Measurements from ENCODE around the gene MAGI3. TPM values are rescaled to one million over a fixed set of nuclear protein-coding genes. Genes with fewer than 3 reads are reported as not detected.

Gene MAGI3
- total RNA-seq, 1 experiment from 2014 or later: 27.6 TPM

DNA sequence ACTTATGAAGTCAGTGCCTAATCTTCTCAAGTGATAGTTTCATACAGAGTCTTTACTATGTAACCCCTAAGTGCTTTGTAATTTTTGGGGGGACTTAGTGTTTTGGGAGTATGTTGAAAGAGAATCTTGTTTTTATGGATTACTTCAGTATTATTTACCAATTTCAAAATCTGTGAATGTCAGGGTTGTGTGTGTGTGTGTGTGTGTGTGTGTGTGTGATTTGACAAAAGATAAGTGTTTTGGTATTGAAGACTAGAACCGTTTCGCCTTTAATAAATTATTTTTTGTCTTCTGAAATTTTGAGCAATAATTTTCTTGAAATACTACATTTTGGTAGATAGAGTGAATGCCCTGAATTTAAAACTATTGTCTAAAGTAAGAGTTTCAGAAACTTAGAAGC lies 5.8 kb downstream of the MAGI3 start:
- no peak overlapping the region for H3K4me3 ChIP-seq (ENCODE audit: low read depth, low read length)
- no peaks in the 10 kb centered on the region for H3K9me3 Mint-ChIP-seq (ENCODE audit: unreplicated experiment)
- intact Hi-C loops (cut with micrococcal nuclease; ENCODE audit: unreplicated experiment): no loop called here
- peaks cover 8% of the 10 kb centered on the region for H3K4me1 ChIP-seq
- no peak overlapping the region for H3K4me3 Mint-ChIP-seq (ENCODE audit: unreplicated experiment)
- TF ChIP-seq, protein P1, sequence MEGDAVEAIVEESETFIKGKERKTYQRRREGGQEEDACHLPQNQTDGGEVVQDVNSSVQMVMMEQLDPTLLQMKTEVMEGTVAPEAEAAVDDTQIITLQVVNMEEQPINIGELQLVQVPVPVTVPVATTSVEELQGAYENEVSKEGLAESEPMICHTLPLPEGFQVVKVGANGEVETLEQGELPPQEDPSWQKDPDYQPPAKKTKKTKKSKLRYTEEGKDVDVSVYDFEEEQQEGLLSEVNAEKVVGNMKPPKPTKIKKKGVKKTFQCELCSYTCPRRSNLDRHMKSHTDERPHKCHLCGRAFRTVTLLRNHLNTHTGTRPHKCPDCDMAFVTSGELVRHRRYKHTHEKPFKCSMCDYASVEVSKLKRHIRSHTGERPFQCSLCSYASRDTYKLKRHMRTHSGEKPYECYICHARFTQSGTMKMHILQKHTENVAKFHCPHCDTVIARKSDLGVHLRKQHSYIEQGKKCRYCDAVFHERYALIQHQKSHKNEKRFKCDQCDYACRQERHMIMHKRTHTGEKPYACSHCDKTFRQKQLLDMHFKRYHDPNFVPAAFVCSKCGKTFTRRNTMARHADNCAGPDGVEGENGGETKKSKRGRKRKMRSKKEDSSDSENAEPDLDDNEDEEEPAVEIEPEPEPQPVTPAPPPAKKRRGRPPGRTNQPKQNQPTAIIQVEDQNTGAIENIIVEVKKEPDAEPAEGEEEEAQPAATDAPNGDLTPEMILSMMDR (IDR thresholded peaks at IDR 0.05; ENCODE audit: insufficient read depth in 1 of 2, low read depth in 1 of 2, low read length in 1 of 2, severe bottlenecking in 1 of 2, unreplicated experiment in 1 of 2): no peak
- no peaks in the 10 kb centered on the region for H3K27me3 Mint-ChIP-seq (ENCODE audit: insufficient read depth, unreplicated experiment)
- H3K9me3 ChIP-seq: no peaks in the 10 kb centered on the region
- peaks cover 6% of the 10 kb centered on the region for H3K36me3 Mint-ChIP-seq (ENCODE audit: insufficient read depth, unreplicated experiment)
- POLR2A ChIA-PET: no interaction called here
- CTCF ChIA-PET: interaction anchor here (0.6 kb wide), 1 partner anchor 253 kb away, joined by 3 read pairs; no protein-coding TSS in a partner anchor
- H3K36me3 ChIP-seq (ENCODE audit: control insufficient read depth, insufficient read depth, low read length): no peaks in the 10 kb centered on the region
- no peak overlapping the region for H3K27ac Mint-ChIP-seq (ENCODE audit: unreplicated experiment)
- H3K4me1 Mint-ChIP-seq (ENCODE audit: low read depth, unreplicated experiment): no peaks in the 10 kb centered on the region
- no peak for DNase-seq
- BruUV-seq (replicated peaks): no TSS peak
- no peaks in the 10 kb centered on the region for H3K27me3 ChIP-seq (replicated peaks; ENCODE audit: control insufficient read depth, insufficient read depth, low read length)

DNA sequence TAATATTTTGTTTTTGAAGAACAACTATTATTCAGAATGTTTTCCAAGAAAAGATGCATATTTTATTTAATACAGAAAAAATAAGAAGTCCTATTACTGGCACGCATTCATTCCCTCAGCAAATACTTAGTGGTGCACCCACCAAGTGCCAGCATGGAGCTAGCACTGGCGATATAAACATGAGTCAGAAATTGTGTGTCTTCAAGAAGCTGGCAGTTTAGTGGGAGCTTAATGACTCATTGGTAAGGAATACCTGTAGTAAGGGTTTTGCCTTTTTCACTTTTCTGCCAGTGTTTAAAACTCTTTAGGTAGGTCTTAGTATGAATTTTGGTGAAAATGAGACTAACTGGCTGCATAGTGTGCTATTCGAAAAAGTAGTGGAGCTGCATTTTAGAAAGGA lies 6.3 kb downstream of the MAGI3 start:
- DNase-seq: no peak
- Mint-ChIP-seq H3K9me3 (ENCODE audit: unreplicated experiment) (no peaks in the 10 kb centered on the region), H3K27ac (ENCODE audit: unreplicated experiment) (no peak overlapping the region), H3K36me3 (ENCODE audit: insufficient read depth, unreplicated experiment) (peaks cover 6% of the 10 kb centered on the region), H3K4me3 (ENCODE audit: unreplicated experiment) (no peak overlapping the region), H3K4me1 (ENCODE audit: low read depth, unreplicated experiment) (no peaks in the 10 kb centered on the region), H3K27me3 (ENCODE audit: insufficient read depth, unreplicated experiment) (no peaks in the 10 kb centered on the region)
- Histone ChIP-seq H3K9me3 (no peaks in the 10 kb centered on the region), H3K4me1 (peaks cover 8% of the 10 kb centered on the region), H3K4me3 (ENCODE audit: low read depth, low read length) (no peak overlapping the region), H3K27me3 (replicated peaks; ENCODE audit: control insufficient read depth, insufficient read depth, low read length) (no peaks in the 10 kb centered on the region), H3K36me3 (ENCODE audit: control insufficient read depth, insufficient read depth, low read length) (no peaks in the 10 kb centered on the region)
- ChIA-PET POLR2A (no interaction called here), CTCF (interaction anchor here (0.6 kb wide), 1 partner anchor 253 kb away, joined by 3 read pairs; no protein-coding TSS in a partner anchor)
- intact Hi-C loops (cut with micrococcal nuclease; ENCODE audit: unreplicated experiment): no loop called here
- BruUV-seq (replicated peaks): no TSS peak
- TF ChIP-seq, protein P1 (IDR thresholded peaks at IDR 0.05; ENCODE audit: insufficient read depth in 1 of 2, low read depth in 1 of 2, low read length in 1 of 2, severe bottlenecking in 1 of 2, unreplicated experiment in 1 of 2): no peak

DNA sequence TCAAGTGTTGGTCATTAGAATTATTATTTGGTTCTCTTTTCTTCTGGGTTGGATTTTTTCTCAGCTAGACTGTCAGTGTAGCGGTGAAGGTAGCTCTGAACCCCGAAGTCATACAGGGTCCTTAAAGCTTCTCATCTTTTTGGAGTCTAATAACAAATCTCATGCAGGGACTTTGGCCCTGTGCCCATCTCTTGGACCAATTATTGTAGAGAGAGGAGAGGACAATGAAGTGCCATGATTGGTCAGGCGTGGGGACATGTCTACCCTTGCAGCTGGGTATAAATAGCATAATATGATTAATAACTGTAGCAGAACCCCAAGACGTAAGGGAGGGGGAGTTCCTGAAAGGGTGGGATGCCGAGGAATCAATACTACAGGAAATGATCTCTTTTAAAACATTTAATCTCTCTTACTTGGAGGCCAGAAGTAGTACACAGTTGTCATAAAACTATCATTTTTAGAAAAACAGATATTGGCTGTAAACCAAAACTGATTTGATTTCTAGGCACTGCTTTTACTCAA lies 8.8 kb downstream of the MAGI3 start:
- Histone ChIP-seq H3K36me3 (ENCODE audit: control insufficient read depth, insufficient read depth, low read length) (no peaks in the 10 kb centered on the region), H3K4me3 (ENCODE audit: low read depth, low read length) (no peak overlapping the region), H3K4me1 (peaks cover 7% of the 10 kb centered on the region), H3K9me3 (no peaks in the 10 kb centered on the region), H3K27me3 (replicated peaks; ENCODE audit: control insufficient read depth, insufficient read depth, low read length) (no peaks in the 10 kb centered on the region)
- BruUV-seq (replicated peaks): no TSS peak
- intact Hi-C loops (cut with micrococcal nuclease; ENCODE audit: unreplicated experiment): no loop called here
- no peak overlapping the region for H3K27ac Mint-ChIP-seq (ENCODE audit: unreplicated experiment)
- ChIA-PET CTCF (no interaction called here), POLR2A (no interaction called here)
- no peaks in the 10 kb centered on the region for H3K4me1 Mint-ChIP-seq (ENCODE audit: low read depth, unreplicated experiment)
- H3K27me3 Mint-ChIP-seq (ENCODE audit: insufficient read depth, unreplicated experiment): no peaks in the 10 kb centered on the region
- H3K4me3 Mint-ChIP-seq (ENCODE audit: unreplicated experiment): no peak overlapping the region
- H3K9me3 Mint-ChIP-seq (ENCODE audit: unreplicated experiment): no peaks in the 10 kb centered on the region
- TF ChIP-seq, protein P1 (IDR thresholded peaks at IDR 0.05; ENCODE audit: insufficient read depth in 1 of 2, low read depth in 1 of 2, low read length in 1 of 2, severe bottlenecking in 1 of 2, unreplicated experiment in 1 of 2): no peak
- DNase-seq: no peak
- H3K36me3 Mint-ChIP-seq (ENCODE audit: insufficient read depth, unreplicated experiment): no peaks in the 10 kb centered on the region
